HPDE6-E6E7 (cell line): ENCODE measurements around the gene NCAPH2.

ENCODE experiments used
- DNase-seq: peaks from one replicate; pipeline ENCODE4 v3.0.0; 2011; ENCODE audit warnings: missing footprints; ENCODE audit errors: extremely low spot score

NCAPH2 gene

DNA sequence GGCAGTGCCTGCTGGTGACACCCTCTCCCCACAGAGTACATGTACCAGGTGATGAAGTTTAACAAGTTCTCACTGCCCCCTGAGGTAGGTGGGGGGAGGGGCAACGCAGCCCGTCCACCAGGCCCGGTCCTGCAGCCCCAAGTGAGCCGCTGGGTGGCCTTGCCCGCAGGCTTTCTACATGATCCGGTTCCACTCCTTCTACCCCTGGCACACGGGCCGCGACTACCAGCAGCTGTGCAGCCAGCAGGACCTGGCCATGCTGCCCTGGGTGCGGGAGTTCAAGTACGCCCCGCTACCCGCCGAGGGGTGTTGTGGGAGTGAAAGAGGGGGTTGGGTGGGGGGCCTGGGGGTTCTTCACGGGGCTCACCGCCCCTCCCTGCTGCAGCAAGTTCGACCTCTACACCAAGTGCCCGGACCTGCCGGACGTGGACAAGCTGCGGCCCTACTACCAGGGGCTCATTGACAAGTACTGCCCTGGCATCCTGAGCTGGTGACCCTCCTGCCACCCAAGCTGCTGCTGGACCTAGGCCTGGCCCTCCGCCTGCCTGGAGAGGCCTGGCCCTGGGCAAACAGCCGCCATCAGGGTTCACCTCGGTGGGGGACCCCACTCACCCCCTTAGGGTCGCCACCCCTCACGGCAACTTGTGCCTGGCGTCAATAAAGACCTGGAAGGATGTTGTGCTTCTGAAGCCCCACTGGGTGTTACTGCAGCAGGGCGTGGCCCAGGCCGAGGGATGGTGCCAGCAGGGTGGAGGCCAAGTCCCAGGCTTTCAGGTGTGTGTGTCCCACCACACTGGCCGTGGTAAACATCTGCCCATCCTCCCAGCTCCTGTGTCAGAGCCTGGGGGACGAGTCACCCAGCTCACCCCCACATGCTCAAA lies 18.4 kb upstream of the NCAPH2 start:
- DNase-seq: no peak

DNA sequence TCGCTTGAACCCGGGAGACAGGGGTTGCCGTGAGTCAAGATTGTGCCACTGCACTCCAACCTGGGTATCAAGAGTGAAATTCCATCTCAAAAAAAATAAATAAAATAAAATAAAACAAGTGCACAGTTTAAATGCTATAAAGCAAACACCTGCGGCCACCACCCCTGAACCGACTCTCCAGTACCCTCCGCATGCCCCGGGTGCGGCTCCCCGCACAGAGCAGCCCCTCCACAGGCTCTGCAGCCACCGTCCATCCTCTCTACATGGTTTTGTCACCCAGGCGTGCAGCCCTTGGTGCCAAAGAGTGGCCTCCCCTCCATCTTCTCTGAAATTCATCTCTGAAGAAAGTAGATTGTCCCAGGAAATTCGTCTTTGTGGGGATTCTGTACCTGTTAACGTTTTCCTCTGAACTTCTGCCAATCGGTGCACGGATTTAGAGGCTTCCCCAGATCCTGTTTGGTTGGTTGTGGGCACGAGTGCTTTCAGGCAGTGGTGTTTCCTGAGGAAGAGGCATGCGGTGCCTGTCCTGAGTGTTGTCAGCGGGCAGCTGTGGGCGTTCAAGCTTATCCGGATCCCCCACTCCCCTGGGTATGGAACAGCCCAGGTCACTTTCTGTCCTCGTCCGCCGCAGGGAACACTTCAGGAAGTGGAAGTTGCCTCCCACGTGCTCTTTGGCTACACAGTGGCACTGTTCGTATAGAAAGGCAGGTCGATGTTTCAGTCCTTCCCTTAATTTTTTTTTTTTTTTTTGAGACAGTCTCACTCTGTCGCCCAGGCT lies 17.3 kb upstream of the NCAPH2 start:
- no peak for DNase-seq

DNA sequence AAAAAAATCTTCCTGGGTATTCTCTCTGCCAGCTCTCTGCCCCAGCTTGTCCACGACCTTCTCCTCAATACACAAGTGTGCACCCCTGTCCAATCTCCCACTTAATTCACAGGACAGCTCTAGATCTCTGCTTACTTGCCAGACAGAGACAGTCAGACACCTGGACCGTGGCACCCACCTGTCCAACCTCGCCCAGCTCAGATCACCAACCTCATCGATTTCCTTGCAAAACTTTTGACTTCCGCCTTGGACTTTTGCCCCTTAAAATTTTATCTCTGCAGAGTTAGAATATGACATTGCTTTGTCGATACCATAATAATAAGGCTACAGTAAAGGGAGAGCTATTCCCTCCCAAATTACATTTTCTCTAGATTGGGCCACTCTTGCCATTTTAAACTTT lies 10.9 kb upstream of the NCAPH2 start:
- no peak for DNase-seq

DNA sequence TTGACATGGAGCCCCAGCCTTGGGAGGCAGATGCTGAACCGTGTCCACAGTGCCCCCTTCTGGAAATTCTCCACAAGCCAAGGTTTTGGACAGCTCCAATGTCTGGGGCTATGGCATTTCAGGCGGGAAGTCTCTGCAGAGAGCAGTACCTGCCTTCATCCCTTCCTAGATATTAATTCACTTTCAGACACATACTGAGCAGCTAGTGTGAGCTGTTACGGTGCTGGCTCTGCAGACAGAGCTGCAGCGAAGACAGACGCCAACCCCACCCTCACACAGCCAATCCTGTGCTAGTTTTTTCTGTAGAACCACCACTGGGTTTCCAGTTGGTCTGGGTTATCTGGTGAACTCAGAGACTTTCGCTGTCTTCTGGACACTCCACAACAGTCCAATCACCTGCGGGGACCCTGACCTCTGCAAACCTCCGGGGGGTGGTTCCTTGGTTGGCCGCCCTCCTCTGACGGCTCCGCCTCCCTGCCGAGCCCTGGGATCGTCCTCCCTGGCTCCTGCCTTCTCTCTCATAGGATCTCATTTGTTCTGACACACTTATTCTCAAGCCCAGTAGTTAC lies 9.6 kb upstream of the NCAPH2 start:
- DNase-seq: no peak

DNA sequence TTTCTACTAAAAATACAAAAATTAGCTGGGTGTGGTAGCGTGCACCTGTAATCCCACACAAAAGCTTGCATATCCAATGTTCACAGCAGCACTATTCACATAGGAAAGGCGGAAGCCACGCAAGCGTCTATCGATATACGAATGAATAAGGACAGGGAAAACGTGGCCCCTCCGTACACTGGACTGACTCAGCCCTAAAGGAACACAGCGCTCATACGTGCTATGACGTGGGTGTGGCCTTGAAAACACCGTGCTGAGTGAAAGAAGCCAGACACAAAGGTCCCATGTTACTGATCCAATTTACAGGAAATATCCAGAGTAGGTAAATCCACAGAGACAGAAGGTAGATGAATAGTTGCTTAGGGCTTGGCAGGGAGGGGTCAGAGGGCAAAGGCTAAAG lies 7.6 kb upstream of the NCAPH2 start:
- DNase-seq: no peak

DNA sequence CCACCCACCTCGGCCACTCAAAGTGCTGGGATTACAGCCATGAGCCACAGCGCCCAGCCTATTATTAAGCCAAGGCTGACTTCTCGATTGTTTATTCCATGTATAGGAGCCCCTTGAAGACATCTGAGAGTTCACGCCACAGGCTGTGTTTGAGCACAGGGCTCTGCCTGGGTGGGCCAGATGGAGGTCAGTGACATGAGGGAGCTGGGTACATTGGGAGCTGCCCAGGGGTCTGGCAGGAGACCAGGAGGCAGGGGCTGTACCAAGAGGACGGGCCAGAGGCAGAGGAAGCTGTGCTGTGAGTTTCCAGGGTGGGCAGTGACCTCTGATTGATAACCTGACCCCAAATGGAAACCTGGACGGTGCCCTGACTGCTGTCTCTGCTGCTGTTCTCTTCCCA lies 5.9 kb upstream of the NCAPH2 start:
- no peak for DNase-seq

- DNase-seq: no peak
Measured at GRCh38 chr22:50502628-50503474, 5.2 kb upstream of the NCAPH2 start.

- no peak for DNase-seq
Measured at GRCh38 chr22:50503475-50504145, 4.4 kb upstream of the NCAPH2 start.

DNA sequence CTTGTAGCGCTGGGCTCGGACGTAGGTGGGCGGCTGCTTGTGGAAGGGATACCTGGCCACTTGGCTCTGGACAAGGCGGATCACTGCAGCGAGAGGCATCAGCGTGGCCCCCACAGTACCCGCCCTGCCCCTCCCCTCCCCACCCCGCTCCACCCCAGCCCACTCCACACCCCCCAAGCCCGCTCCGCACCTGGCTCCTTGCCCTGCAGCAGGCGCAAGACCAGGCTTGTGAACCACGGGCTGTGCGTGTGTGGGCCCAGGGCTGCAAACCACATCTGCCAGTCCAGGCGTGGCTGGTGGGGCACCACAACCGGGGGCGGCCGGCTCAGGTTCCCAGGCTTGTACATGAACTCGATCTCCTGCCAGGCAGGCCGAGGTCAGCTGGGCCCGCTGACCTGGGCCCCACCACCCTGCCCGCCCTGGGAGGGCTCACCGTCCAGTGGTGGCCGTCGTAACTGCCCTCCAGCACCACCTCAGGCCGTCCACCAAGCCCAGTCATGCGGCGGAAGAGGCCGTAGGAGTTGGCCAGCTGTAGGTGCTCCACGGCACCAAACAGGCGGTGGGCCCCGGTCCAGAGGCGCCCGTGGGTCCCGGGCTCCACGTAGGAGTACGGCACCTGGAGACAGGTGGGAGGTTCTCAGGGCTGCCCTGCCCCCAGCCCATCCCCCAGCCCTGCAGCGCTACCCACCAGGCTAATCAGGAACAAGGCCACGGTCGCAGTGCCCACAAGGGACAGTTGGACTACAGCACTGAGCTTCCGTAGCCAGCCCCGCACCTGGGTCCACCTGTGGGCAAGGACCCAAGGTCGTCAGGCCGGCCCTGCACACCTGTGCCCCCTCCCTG lies 3.4 kb upstream of the NCAPH2 start:
- DNase-seq: no peak

DNA sequence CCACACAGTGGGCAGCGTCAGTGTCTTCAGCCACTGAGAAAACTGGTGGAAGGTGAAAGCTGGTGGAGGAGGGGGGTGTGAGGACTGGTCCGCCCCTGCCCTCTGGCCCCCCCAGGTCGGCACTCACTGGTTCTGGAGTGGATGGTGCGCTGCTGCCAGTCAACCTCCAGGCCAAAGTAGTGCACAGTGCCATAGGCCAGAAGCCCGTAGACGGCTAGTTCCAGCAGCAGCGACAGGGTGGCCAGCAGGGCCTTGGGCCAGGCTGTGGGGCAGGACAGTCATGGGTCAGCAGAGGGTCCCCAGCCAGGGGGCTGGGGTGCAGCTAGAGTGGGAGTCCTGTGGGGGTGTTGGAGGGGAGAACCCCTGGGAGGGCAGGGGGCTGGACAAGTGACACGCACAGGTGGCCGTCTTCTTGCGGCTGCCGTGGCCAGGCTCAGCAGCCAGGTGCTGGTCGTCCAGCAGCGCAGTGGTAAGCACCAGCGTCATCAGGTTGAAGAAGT lies 2.7 kb upstream of the NCAPH2 start:
- DNase-seq: no peak

- no peak for DNase-seq
Measured at GRCh38 chr22:50505776-50506610, 2.0 kb upstream of the NCAPH2 start.

DNA sequence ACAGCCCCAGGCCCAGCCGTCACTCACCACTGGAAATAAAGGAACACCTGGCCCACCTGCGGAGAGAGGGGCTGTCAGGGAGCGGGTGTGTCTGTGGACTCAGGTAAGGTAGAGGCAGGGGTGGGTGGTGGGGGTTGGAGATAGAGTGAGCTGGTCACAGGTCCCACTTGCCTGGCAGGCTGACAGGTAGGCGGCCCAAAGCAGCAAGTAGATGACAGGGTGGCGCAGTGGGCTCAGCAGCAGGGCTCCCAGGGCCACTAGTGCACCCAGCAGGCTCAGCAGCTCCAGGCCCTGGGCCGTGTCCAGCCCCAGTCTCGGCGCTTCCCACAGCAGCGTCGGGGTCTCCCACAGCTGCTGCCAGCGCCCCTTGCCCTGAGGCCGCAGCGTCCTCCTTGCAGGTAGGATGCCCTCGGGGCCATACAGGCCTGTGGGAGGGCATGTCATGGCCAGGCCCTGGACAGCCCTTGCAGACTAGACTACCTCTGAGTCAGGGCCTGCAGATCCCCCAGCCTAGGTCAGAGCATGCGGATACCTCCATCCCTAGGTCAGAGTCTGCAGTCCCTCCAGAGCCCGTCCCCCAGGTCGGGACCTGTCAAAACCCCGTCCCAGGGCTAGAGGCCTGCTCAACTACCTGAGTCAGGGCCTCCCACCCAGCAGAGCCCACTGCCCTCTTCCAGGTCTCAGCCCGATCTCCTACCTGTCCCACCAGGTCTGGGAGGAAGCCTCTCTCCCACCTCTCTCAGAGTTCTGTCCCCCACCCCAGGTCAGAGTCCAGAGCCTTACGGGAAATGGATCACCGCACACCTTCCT lies 1.2 kb upstream of the NCAPH2 start:
- no peak for DNase-seq

GRCh38 chr22:50507421-50507990 lies 518 bp upstream of the NCAPH2 start, which contains the start of gene LMF2:
TSS of gene LMF2 (minus strand) at chr22:50507702. CDS start at chr22:50507675, 27 bp downstream.
- DNase-seq: no peak

- DNase-seq: no peak
Measured at GRCh38 chr22:50508897-50509296, 873 bp downstream of the NCAPH2 start.

DNA sequence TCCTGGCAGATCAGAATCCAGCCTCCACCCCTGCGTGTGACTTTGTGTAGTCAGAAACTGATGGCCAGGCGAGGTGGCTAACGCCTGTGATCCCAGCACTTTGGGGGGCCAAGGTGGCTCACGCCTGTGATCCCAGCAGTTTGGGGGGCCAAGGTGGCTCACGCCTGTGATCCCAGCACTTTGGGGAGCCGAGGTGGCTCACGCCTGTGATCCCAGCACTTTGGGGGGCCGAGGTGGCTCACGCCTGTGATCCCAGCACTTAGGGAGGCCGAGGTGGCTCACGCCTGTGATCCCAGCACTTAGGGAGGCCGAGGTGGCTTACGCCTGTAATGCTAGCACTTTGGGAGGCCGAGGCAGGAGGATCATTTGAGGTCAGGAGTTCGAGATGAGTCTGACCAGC lies 5.2 kb downstream of the NCAPH2 start:
- no peak for DNase-seq

GRCh38 chr22:50516068-50516467 lies 8.0 kb downstream of the NCAPH2 start:
- no peak for DNase-seq

- no peak for DNase-seq
Measured at GRCh38 chr22:50516891-50517290, 8.9 kb downstream of the NCAPH2 start.
